ENCODE data around the gene SGCD.

Gene SGCD

DNA sequence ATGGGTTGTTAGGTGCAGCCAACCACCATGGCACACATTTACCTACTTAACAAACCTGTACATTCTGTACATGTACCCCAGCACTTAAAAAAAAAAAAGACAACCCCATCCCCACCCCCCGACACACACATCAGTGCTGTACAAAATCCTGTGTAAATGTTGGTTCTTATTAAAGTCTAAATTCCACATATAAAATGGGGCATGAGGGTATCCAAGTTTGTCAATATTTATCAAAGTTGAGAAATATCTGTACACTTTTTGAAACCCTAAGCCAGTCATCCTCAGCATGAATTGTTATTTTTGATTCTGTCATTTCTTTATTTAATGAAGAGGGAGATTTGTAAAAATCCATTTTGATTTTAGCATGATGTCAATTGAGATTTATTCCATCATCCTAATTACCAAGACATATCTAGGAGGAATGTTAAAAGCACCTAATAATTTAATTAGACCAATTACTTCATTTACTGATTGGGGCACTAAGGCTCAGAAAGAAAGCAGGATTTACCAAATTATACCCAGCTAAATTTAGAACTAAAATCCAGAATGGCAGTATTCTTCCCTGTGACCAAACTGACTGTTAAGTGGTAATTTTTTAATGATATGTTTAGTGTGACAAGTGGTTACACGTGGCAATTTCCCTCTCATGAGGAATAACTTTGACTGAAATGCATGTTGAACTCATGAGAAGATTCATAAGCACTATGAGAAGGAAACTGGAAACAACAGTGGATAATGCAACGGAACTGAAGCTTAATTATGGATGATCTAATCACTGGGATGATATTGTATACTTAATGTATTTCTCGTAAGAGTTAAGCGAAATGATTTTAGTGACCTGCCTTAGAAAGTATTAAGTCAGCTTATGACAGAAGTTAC lies 195.9 kb downstream of the SGCD start:
- no peak for DNase-seq

DNA sequence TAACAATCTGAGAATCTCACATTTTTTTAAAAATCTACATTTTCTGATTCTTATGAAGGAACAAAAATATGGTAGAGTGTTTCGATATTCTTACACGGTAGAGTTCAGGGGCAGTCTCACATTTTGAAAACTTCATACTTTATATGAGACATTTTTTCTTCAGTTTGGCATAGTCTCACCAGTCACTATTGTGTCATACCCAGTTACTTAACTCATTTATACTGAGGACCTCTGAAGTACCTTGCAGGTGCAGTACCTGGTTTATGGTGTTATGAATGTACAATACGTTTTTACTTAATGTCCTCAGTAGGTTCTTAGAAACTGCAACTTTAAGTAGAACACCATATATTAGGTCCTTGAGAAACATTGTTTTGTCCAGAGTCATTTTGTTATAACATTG lies 196.6 kb downstream of the SGCD start:
- no peak for DNase-seq

DNA sequence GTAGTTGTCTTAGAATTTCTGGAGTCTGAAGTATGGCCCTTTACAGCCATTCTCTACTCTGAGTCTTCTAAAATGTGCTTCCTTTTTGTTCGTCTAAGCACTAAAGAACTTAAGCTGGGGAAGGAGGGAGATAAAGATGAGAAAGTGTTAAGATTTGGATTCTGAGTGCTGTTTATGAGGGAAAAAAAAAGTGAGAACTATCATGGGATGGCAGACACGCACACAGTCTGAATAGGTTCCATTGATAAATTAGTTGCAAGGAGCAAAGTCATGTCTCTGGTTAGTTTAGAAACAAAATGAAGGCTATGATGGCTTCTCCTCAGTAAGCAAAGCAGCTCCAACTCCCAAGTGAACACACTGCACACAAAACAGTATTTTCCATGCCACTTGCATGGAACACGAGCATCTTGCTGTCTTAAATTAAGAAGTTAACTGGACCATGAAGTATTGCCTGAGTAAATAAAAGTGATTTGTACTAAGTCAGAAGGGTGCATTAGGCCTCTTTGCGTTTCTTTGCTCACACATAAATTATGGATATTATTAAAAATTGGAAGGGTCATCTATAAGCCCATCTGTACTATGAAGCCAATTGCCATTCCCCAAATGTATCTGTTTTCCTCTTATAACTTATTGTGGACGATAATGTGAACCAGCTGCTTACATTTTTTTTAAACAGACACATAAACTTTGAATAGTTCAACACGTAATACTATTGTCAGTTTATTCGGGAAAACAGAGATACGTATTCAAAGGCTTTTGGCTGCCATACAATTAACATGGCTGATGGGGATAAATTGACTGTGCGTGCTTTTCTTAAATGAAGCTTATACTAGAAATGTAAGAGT lies 199.3 kb downstream of the SGCD start:
- no peak for DNase-seq

DNA sequence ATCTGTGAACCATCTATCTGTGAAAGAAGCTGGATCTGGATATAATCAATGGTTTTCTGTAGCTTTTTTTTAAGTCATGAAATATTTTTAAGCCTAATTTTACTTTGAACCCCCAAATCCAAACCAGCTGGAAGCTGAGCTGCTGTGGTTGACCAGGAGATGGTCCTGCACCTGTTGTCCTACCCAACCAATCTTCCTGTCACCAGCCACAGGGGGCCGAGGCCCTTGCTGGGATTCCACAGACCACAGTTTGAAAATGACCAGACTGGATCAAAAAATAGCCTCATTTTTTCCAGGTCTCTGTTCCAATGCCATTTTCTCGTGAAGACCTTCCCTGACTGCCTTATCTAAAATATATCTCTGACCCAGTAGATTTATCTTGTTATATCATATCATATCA lies 200.6 kb downstream of the SGCD start:
- no peak for DNase-seq

DNA sequence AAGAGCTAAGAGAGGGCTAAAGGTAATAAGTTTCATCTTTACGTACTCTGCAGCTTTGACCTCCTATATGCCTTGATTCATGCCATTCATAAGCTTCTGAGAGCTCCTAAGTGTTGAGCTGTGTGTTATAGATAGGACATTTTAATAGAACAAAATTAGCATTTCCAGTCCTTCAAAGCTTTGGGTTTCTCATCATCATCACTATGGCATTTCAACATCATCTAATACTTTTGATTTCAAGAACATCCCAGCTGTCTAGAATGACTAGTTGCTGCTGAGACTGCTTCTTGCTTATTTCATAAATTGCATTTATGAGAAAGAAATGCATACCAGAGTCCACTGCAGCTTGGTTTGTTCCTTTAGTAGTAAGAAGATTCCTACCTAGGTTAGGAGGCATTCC lies 201.7 kb downstream of the SGCD start:
- DNase-seq, result no peak

DNA sequence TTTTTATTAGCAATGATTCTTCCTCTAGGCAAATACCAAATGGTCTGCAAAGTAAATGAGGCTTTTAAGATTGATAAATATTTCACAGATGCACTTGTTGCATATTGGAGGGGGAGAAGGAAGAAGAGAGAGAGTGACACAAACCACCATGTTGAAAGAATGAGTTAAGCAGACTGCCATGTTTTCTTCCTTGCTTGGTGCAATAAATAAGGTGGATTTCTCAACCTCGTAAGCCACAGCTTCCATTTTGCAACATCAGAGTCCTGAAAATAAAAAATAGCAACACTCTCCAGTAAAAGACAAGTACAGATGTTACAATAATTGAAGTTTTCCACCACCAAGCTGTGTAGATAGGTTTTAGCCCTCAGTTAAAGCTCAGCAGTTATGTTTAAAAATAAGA lies 202.9 kb downstream of the SGCD start:
- no peak for DNase-seq

DNA sequence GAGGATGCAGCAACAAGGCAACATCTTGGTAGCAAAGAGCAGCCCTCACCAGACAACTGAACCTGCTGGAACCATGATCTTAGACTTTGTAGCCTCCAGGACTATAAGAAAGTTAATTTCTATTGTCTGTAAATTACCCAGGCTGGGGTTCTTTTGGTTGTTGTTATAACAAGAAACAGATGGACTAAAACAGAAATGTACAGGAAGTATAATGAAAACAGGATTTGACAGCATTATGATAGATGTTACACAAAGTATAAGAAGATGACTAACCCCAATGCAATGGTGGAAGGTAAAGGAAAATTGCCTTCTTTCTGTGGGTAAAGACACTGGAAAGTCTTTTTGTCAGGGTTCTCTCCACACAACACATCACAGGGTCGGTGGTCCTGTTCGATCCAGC lies 204.2 kb downstream of the SGCD start:
- DNase-seq, result no peak

DNA sequence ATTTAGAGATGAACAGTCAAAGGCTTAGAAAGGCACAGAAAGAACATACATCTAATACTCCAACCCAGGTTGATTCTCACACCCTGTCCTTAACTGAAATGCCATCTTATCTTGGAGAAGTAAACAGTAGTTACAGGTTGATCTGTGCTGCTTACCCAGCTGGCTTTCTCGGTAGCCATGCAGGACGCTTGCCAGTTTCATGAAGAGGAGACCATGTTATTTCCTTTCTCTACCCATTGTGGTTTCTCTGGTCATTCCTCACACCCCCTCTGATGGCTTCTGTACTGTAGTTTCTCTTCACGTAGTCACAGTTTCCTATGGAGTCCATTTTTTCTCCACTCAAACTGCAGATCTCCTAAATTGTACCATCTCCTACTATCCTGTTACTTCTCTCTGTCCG lies 206.0 kb downstream of the SGCD start:
- DNase-seq, result no peak

DNA sequence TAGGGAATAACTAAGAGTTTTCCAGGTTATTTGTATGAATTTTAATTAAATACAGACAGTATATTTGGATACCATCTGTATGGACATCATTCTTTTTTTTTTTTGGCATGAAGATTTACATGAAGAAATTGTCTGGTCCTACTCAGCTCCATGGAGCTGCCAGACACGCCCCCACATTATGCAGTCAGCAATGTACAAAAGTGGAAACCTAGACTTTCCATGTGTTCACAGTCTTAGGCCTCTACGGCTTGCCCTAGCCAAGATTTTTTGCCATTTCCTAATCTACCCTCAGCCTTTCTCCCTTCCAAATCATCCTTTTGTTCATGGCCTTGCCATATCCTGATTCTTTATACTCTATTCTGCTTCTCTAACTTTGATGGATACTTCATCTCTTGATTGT lies 207.1 kb downstream of the SGCD start:
- DNase-seq, result no peak

DNA sequence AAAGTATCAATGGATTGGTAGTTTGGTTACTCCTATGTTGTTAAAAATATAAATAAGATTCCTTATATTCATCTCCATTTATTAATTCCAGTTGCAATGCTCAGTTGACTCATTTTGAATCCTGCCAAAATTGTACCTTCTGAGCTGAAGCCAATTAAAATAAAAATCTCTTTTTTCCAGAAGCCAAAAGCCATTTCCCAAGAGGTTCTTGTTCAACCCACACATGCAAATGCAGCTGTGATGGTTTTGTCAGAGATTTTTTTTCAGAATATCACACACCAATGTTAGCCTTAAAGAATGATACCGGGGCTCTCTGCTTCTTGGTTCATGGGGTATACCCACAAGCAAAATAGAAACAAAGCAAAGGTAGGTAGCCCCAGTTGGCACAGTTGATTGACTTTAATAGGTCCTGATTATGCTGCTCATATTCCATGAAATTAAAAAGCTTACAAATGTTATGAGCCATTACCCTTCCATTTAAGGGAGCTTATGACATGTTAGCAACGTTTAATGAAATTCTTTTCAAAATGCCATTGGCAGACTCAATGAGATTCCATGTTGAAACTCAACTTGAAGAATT lies 208.0 kb downstream of the SGCD start:
- no peak for DNase-seq

DNA sequence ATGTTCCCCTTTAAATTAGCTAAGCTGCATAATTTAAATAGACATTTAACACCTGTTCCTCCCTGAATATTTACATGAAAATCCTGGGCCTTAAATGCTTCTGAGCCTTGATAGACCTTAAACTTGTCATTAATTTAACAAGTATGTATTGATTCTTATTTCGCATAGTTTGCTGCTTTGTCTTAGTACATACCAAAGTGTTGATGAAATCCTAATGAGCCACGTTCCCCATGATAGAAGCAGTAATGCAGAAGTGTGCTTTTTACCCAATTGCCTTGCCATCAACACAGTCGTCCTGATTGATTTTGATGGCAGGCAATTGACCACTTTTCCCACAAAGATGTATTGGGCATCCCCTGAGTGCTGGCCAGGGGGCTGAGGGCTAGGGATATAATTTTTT lies 213.5 kb downstream of the SGCD start:
- DNase-seq, result no peak

DNA sequence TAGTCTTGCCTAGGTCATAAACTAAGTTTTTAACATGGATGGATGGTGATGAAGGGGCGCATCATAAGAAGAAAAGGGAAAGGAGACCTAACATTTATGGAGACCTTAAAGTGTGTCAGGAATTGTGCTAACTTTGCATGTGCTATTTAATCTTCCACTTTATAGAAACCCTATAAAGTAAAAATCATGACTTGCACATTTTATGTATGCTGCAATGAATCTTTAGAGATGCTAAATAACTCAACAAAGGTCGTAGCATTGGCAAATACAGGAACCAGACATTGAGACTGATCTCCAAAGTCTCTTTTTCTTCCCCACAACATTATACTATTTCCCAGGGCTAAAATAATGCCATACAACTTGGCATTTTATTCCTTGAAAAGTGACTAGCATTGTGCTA lies 214.6 kb downstream of the SGCD start:
- DNase-seq, result no peak

DNA sequence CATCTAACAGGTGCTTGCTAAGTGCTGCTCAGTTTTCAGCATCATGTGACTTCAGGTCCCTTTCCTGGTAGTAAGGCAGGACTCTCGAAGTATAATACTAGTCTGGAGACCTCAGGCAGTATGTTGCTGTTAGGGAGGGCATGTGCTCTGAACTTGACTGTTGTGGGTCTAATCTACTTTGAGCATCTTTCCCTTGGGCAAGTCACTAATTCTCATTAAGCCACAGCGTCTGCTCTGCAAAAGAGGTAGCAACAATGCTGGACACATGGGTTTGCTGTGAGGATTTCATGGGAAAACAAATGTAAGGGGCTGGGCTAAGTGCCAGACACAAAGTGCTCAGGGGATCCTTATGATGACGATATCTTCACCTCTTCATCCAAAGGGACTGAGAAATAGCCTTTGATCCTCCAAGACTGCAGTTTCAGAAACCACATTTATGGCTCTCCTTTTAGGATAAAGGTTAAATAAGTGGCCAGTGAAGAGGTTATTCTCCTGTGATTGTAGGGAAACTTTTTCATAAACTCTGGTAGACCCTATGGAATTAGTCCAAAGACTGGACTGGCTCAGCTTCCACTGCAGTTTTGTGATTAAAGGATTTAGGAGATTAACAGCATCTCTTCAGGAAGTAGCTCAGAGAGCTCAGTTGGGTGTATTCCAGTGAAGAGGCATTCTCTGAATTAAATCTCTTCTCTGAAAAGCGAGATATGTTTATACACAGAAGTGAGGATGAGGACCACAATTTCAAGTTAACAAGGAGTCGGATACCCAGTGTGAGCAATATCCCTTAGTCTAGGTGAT lies 216.6 kb downstream of the SGCD start:
- peak; percentile 0 for DNase-seq

DNA sequence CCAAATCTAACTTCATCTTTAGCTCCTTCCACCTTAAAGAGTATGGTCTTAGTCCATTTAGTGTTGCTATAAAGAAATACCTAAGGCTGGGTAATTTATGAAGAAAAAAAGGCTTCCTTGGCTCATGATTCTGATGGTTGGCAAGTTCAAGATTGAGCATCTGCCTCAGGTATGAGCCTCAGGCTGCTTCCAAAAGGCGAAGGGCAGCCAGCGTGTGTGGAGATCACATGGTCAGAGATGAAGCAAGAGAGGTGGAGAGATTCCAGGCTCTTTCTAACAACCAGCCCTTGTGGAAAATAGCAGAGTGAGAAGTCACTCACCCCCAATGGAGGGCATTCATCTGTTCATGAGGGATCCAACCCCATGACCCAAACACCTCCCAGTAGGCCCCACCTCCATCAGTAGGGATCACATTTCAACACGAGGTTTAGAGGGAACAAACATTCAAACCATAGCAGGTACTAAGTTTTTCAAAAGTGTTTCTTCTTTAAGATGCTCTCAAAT lies 225.9 kb downstream of the SGCD start:
- no peak for DNase-seq

DNA sequence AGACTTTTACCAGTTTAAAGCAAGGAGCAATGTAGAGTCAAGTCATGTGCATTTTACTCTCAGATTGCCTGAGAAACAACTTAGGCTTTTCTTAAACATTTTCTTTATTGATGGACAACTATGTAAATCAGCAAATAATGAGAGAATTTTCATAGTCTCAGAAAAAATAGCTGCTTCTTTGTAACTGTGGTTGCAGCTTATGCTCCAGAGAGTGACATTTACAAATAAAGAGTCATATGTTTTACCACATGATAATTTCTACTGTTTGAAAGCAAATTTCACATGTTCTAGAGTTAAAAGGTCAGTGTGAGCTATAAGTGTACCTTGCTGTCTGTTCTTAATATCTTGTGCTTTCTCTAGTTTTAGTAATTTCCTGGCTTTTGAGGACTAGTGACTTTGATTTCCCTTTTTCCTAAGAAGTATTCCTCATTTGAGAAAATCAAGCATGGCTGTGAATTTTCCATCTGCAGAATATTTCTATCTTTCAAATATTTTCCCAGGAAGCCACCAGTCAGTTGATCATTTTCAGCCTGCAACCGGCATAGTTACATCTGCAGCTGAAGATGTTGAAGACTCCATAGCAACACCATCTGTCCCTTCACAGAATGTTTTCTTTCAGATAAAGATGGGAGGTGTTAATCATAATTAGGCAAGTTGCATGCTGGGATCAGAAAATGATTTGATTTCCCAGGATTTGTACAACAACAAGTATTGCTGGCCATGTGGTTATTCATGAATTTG lies 229.9 kb downstream of the SGCD start:
- DNase-seq, result no peak

DNA sequence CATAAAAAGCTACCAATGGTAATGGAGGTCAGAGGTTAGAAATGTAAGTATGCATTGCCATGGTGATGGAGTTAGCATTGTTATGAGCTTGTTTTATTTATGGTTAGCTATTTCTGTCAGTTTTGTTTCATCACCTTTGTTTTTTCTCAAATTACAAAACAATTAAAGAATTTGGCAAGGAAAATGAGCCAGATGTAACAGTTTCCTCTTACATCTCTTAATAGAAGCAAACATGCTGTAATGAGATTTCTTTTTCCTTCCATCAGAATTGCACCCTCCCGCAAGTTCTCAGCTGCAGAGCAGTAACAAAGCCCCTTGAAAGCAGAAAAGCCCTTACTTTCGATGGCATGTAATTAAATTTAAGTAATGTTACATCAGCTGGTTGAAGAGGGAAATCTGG lies 233.0 kb downstream of the SGCD start:
- DNase-seq, result no peak

DNA sequence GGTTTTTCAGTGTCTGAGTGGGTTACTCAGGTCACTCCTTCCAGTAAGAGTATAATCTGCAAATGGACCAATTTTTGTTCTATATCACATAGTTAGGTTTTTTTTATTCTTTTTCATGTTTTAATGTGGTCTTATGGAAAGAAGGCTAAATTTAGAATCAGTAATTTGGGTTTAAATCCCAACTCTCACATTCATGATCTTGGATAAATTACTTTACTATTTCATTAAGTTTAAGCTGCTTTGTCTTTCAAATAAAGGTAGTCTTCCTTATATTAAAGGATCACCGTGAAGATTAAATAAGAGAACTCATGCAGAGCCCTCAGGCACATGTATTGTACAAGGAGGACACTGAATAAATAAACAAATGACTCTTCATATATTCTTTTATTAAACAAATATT lies 234.7 kb downstream of the SGCD start:
- DNase-seq, result no peak

DNA sequence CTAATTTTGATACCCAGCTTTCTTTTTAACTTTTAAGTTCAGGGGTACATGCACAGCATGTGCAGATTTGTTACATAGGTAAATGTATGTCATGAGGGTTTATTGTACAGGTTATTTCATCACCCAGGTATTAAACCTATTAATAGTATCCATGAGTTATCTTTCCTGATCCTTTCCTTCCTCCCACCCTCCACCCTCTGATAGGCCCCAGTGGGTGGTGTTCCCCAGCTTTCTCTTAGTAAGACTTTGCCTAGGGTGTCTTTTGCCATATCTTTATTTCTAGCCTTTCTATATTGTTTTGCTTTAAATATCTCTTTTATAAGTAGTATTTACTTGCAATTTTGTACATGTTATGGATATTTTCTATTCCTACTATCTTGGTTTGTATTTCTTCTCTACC lies 243.7 kb downstream of the SGCD start:
- DNase-seq, result no peak

DNA sequence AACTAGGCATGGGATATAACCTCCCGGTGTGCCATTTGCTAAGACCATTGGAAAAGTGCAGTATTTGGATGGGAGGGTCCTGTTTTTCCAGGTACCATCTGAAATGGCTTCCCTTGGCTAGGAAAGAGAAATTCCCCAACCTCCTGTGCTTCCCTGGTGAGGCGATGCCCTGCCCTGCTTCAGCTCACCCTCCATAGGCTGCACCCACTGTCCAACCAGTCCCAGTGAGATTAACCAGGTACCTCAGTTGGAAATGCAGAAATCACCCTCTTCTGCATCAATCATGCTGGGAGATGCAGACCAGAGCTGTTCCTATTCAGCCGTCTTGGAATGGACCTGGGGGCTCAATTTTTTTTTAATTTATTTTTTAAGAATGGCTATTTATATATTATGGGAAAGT lies 254.8 kb downstream of the SGCD start:
- DNase-seq, result no peak

DNA sequence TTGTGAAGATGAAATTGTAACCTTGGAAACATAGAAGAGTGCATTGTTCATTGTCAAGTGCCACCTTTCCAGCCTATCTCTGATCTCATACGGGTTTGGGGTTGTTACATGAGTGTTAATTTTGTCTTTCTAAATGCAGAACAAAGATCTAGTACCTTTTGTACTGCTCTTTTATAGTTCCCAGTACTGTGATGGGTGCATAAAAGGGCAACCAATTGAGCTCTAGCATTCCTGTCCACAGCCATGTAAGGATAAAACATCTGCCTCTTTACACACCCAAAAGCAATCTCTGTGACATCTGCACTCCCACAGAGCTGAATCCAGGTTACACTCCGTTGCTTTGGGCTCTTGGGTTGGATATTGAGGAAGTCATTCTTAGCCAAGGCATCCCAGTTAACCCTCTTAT lies 255.2 kb downstream of the SGCD start:
- no peak for DNase-seq

DNA sequence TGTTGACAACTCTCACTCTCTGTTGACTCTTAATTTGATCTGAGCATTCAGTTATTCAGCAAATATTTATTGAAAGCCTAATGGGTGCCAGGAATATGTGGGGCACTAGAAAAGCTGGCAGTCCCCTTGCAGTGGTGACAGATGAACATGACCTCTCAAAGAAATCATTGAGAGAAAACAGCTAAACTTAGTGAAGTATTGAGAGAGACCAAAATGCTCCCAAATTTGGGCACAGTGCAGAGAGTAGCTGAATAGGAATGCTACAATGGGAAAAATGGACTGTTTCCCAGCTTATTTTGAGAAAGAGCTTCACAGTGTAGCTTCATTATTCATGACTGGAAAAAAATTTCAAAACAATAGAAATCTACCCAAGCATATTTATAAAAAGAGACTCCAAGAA lies 257.9 kb downstream of the SGCD start:
- no peak for DNase-seq

DNA sequence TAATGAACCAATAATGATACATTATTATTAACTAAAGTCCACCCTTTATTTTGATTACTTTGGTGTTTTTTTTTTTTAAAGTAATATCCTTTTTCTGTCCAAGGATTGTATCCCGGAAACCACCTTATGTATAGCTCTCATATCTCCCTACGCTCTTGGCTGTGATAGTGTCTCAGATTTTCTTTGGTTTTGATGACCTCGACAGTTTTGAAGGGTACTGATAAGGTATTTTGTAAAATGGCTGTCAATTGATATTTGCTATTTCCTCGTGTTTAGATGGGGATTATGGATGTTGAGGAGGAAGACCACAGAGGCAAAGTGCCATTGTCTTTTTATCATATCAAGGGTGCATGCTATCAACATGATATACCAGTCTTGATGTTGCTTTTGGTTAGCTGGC lies 259.0 kb downstream of the SGCD start:
- no peak for DNase-seq
